ENCODE data around the gene SHC1.
A peak's percentile ranks its signal among the peaks of the same experiment; 100 is the strongest.
"Not testable (repeated sequence)": the region's sequence is repeated elsewhere in the genome, so short reads cannot be mapped to it uniquely, and the experiment has no call there.

The SHC1 gene

DNA sequence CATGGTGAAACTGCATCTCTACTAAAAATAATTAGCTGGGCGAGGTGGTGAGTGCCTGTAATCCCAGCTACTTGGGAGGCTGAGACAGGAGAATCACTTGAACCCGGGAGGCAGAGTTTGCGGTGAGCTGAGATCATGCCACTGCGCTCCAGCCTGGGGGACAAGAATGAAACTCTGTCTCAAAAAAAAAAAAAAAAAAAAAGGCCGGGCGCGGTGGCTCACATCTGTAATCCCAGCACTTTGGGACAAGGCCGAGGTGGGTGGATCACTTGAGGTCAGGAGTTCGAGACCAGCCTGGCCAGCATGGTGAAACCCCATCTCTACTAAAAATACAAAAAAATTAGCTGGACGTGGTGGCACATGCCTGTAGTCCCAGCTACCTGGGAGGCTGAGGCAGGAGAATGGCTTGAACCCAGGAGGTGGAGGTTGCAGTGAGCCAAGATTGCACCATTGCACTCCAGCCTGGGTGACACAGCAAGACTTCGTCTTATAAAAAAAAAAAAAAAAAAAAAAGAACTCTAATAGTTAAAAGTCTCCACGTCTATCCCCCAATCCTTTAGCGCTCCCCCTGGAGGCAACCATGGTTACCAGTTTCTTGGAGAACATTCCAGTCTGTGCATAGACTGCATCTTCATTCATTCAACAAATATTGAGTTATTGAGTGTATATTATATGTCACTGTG, 24.9 kb upstream of the SHC1 start:
- DNase-seq: peak; percentile 77

DNA sequence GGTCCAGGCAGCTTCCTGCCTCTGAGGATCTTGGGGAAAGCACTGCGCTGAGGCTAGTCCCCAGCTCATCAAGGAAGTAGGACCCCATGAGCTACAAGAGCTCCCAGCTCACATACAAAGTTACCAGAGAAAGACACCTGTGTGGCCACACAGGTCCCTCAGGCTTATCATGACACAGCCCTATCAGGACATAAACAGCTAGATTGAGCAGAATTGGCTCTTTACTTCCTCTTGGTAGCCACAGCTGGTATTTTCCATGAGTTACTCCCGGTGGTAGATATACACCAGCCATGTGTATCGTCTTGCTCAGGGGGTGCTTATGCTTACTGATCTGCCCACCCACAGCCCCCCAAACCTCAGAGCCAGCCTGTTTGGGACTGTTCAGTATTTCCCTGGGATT, 24.0 kb upstream of the SHC1 start:
- DNase-seq: no peak

DNA sequence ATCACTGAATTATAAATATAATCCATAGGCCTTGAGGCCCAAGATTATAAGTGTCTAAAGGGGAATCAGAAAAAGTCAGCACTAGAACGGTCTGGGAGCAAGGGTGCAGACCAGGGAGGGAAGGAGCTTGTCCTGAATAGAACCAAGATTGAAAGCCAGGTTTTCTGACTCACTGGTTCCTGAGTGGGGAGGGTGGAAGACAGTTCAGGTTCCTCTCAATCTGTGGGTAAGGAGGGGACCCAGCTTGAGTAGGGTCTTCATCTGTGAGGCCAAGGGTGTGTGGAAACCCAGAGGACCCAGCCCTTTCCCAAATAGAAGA, 23.7 kb upstream of the SHC1 start:
- no peak for DNase-seq

DNA sequence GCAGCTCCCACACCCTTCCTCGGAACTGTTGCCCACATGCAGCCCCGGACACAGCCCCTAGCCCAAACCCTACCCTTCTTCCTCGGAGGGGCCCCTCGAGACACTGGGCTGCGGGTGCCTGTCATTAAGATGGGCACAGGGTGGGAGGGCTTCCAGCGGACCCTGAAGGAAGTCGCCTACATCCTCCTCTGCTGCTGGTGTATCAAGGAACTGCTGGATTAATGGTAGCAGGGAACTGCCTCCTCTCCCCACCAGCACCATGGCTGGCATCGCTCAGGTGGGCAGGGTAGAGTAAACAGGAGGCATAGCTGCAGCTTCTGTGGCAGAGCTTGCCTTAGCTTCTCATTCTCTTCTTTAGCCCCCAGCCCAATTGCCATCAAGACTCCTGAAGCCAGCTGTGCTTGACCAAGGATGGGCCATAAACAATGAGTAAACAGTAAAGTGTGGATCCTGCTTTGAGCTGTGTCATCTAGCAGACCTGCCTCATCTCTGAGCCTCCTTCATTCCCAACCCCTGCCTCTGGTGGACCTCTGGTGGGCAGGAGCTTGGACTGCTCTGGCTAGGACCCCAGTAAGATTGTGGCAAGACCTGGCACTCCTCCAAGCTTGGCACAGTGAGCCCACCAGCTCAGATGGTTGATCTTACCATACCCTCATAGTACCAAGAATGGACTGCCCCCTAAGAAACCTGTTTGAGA, 23.2 kb upstream of the SHC1 start, which contains the start of gene LENEP:
TSS of gene LENEP (plus strand) at position 15 of the 697 bp plus-strand sequence. CDS start at position 37, 22 bp downstream.
- no peak for DNase-seq

DNA sequence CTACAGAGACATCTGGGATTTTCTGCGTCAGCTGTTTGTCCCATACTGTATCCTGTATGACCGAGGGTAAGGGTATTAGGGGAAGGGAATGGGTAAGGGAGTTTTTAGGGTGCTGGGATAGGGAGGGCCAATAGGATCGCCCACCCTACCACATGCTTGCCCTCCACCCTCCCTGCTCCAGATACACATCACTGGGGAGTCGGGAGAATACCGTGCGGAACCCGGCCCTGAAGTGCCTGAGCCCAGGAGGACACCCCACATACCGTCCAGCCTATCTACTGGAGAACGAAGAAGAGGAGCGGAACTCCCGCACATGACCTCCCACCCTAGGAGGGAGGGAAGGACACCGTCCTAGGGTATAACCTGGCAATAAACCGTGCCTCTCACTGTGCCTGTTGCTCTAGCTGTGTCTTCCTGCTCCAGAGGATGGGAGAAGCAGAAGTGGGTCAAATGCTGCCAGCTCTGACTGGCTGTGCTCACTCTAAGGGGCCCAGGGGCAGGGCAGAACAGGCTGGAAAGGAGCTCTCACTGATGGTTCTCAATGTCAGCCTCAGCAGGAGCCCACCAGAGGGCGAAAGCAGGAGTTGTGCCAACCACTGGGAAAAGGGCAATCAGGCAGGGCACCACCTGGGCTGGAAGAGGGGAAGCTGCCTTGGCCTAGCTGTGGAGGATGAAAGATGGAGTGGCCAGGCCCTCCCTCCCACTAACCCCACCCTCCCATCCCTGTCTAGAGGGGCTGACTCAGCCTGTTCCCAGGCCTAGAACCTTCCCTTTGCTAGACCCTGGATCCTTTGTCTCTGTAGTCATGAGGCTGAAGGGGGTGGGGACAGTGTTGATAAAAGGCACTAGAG, 22.4 kb upstream of the SHC1 start:
- peak; percentile 44 for DNase-seq

DNA sequence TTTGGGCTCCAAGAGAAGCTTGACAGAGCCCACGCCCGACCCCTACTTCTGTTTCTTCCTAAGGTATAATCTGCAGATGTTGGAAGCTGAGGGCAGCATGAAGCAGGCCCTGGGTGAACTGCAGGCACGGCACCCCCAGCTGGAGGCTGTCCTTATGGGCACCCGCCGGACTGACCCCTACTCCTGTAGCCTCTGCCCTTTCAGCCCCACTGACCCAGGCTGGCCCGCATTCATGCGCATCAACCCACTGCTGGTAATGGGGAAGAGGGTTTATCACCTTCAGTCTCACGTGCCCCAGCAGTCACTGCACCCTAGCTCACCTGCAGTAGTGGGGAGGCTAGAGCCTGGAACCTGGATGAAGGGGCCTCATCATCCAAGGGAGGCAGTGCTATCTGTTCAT, 19.7 kb upstream of the SHC1 start:
- DNase-seq: no peak

DNA sequence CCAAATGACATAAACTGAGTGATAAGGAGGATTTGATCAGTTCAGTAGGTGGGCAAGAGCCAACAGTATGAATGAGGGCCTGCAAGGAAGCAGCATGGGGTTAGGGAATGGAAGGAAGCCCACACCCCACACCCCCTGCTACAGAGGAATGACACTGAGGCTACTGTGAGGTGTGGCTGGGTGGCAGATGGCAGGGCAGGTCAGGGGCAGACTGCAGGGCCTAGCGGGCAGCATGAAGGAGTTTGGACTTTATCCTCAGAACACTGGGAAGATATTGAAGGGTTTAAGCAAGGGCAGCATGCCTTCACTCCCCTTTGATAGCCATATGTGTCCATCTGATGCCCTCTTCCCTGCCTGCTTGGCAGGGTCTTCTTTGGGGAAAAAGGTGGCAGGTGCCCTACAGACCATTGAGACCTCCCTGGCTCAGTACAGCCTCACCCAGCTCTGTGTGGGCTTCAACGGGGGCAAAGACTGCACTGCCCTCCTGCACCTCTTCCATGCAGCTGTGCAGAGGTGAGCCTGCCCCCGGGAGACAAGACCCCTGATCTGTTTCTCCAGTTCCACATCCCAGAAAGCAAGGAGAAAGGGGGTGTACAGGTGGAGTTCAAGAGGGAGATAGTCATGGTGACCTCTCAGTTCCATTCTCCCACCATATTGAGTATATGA, 18.8 kb upstream of the SHC1 start:
- no peak for DNase-seq

DNA sequence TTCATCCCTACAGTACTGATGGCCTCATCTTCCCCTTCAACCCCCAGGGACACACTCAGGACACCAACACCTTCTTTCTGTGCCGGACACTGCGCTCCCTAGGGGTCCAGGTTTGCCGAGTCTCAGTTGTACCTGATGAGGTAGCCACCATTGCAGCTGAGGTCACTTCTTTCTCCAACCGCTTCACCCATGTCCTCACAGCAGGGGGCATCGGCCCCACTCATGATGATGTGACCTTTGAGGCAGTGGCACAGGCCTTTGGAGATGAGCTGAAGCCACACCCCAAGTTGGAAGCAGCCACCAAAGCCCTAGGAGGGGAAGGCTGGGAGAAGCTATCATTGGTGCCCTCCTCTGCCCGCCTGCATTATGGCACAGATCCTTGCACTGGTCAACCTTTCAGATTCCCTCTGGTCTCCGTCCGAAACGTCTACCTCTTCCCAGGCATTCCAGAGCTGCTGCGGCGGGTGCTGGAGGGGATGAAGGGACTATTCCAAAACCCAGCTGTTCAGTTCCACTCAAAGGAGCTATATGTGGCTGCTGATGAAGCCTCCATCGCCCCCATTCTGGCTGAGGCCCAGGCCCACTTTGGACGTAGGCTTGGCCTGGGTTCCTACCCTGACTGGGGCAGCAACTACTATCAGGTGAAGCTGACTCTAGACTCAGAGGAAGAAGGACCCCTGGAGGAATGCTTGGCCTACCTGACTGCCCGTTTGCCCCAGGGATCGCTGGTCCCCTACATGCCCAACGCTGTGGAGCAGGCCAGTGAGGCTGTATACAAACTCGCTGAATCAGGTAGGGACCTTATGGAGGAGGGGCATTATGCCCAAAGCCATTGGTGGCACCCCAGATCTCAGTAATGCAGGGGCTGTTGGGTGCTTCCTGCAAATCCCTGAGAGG, 17.8 kb upstream of the SHC1 start:
- DNase-seq: no peak

DNA sequence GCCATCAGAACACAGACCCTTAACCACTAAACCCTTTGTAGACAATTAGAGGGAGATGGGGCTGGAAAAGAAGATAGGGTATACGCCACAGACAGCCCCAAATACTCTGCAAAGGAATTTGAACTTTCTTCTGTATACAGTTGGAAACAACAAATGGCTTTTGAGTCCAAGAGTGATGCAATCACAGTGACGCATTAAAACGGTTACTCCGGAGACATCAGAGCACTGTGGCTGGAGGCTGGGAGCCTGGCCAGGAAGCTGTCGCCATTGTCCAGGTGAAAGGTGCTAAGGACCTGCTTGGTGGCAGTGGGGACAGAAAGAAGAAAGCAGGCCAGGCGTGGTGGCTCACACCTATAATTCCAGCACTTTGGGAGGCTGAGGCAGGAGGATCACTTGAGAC, 16.8 kb upstream of the SHC1 start:
- no peak for DNase-seq

DNA sequence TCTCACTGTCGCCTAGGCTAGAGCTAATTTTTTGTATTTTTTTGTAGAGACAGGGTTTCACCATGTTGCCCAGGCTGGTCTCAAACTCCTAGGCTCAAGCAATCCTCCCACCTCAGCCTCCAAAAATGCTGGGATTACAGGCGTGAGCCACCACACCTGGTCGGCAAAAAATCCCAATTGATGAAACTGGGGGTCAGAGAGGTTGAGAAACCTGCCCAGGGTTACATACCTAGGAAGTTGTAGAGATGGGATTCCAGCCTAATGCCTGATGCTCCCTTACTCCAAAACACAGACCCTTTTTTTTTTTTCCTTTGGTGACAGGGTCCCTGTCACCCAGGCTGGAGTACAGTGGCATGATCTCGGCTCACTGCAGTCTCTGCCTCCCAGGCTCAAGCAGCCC, 16.2 kb upstream of the SHC1 start:
- not testable (repeated sequence) for DNase-seq

DNA sequence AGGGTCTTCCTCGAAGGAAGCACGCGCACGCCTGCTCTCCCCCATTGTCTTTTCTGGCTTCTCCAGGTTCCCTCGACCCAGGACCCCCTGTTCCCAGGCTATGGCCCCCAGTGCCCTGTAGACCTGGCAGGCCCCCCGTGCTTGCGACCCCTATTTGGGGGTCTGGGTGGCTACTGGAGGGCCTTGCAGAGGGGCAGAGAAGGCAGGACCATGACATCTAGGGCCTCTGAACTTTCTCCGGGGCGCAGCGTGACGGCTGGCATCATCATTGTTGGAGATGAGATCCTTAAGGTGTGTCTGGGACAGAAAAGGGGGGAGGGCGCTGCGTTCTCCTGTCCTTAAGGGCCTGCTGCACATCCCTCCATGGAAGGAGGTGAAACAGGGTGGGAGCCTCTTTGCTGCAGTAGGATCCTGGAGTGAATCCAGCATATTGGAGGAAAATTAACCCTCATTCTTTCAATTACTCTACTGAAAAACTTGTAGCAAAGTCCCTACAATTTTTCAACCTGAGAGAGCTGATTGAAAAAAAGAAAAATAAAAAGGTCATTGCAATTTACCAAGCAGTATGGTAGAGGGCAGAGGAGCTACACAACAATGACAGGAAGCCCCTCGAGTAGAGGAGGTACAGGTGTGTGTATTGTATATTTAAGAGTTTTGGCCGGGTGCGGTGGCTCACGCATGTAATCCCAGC, 13.4 kb upstream of the SHC1 start:
- no peak for DNase-seq

DNA sequence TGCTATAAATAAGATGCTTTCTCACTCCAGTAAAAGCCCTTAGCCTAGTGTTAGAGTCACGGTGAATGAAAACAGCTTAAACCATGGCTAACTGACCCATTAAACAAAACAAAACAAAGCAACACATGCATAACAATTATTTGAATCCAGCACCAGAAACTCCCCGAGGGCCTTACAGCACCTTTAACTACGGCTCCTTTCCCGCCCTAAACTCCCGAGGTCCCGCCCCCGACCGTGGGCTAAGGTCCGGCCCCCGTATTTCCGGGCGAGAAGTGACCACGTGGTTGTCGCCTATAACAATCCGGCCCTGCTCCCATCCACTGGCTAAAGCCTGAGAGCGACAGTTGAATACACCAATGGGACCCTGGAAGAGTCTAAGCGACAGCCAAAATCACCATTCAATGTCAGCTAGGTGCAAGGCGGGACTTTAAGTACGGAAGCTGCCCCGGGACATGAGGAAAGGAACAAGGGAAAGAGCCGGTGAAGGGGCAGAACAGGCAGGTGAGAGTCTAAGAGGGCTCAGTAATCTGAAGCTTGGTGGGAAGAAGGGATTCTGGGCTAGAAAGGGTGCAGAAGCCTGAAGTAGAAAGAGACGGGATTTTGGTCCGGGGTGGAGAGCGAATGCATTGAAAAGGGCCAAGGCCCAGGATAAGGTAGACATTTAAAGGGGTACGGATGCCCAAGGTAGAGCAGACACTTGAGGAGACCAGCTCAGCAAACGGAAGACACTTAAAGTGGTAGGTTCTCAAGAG, 12.5 kb upstream of the SHC1 start, which contains the start of gene FLAD1:
TSS of gene FLAD1 (plus strand) at position 448 of the 752 bp plus-strand sequence. CDS start 351 bp downstream, outside the sequence.
- peak; percentile 100 for DNase-seq

DNA sequence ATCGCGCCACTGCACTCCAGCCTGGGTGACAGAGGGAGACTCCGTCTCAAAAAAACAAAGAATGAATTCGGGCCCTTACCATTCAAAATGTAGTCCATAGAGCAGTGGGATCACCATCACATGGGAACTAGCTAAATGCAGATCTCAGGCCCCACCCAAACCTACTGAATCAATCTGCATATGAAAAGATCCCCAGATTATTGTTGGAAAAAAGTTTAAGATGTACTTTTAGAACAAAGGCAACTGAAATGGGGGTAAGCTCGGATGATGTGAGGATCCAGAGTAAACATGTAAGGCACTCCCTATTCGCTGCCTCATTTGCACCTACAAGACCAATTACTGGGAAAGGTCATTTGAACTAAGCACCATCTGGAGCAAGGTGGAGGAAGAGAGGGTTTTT, 11.8 kb upstream of the SHC1 start:
- no peak for DNase-seq

DNA sequence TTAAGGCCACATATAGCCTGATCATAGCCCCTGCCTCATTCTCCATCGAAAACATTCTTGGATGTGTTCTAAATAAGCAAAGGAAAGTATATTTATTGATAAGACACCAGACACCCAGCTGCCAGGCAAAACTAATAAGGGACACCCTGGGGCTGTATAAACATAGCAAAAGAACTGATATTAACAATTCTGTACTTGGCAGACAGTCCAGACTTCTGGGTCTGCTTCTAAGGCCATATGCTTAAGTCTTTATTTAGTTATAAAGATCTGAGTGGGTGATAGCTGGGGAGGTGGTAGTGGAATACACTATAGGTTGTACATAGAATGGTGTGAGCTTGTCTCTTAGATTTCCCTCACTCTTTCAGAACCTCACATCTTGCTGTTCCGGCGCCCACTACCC, 7.8 kb upstream of the SHC1 start:
- DNase-seq: no peak

DNA sequence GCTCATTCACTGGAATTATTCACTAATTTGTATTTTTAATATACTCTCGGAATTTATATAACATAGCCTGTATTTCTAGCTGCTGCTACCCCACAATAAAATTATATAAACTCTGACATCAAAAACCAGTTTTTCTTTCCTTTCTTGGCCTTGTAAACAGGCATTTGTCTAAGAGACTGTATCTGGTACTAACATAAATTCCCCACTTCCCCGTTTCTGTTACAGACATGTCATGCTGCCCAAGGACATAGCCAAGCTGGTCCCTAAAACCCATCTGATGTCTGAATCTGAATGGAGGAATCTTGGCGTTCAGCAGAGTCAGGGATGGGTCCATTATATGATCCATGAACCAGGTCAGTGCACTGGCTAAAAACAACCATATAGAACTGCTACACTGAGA, 7.2 kb upstream of the SHC1 start:
- DNase-seq: not testable (repeated sequence)

DNA sequence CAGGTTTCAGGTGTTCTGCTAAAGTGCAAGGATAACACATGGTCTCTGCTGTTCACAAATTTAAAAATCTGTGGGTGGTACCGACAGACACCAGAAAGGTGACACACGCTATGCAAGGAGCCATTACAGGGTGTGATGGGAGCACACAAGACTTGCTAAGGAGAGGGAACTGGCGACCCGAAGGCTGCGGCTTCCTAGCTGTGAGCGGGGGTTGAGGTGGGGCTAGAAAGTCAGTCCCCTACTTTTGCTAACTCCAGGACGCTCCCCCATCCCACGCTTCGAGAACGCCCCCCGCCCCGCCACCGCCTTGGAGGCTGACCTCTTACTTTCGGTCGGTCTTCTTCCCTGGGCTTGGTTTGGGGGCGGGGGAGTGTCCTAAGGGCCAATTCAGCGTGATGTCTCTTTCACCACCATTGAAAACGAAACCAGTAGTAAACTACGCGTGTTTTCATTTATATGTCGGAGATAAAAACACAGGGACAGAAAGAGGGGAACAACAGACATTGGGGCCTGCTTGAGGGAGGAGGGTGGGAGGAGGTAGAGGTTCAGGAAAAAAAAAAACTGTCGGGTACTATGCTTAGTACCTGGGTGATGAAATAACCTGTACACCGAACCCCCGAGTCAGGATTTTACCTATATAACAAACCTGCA, 5.0 kb upstream of the SHC1 start:
- peak; percentile 63 for DNase-seq

DNA sequence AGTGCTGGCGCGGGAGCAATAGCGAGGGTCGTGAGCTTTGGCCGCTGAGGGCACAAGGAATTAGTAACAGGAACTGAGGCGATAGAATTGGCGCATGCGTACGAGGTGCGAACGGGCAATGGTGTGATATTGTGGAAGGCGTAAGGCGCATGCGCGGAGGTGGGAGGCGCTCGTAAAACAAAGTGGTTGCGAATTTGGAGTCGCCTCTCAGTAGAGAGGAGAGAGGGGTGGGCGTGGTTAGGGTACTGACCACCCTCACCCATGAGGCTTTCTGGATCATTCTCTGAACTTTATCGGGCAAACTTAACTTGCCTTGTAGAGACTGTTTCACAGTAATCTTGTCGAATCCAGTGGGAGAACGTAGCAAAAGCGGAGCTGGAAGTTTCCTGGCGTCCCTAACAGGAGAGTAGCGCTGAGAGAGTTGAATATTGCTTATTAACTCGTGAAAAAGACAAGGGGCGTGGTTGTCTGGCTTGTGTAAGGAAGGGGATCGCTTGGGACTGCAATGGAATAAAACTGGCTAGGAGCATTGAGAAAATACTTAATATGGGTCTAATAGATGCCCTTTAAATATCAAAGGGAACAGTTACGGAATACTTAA, 4.4 kb upstream of the SHC1 start:
- DNase-seq: peak; percentile 99

DNA sequence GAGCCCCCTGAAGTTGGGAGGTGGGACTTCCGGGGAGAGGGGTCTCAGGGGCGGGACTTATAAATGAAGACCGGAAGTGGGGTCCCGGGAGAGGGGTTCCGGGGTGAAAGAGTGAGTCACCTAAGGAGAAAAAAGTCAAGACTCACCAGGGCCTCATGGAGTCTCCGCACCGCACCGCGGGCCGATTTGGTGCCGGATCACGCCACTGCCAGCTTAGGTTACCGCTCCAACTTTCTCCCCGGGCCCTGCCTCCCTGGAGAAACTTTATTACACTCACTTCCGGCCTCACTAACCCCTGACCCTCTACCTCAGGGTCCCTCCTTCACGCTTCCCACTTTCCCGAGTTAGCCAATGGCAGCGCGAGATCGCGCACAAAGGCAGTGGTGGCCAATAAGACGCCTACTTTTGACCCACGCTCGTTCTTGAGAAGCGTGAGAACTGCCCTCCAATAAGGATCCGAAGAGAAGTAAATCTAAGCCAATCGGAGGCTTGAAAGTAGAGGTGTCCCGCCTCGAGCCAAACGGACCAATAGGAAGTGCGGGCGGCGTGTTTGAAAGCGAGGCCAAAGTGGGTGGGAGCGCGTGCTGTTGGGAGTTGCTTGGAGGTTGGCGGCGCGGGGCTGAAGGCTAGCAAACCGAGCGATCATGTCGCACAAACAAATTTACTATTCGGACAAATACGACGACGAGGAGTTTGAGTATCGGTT, 3.7 kb upstream of the SHC1 start, which contains the start of gene CKS1B:
TSS of gene CKS1B (plus strand) at position 580 of the 706 bp plus-strand sequence. CDS start at position 645, 65 bp downstream.
- DNase-seq: peak; percentile 100
